ENCODE measurements around the gene GPR142.

Gene GPR142, protein sequence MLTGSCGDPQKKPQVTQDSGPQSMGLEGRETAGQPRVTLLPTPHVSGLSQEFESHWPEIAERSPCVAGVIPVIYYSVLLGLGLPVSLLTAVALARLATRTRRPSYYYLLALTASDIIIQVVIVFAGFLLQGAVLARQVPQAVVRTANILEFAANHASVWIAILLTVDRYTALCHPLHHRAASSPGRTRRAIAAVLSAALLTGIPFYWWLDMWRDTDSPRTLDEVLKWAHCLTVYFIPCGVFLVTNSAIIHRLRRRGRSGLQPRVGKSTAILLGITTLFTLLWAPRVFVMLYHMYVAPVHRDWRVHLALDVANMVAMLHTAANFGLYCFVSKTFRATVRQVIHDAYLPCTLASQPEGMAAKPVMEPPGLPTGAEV

DNA sequence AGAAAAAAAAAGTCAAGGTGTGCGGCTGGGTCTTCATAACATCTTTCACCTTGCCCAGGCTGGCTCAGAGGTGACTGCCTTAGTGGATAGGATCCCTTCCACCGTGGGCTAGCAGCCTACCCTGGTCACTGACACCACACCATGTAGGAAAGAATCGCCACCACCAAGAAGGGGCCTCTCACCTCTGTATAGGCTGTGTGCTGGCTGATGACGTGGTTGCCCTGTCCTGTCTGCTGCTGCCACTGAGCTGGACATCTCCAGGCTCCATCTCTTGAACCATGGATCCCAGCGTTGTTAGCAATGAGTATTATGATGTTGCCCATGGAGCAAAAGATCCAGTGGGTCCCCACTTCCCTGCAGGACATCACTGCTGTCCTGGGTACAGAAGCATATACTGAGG is at the start of gene GPR142:
TSS of gene GPR142 (plus strand) at position 301 of the 400 bp plus-strand sequence. CDS start 2,035 bp downstream, outside the sequence.
- Histone ChIP-seq H3K9me3 (ENCODE audit: low read depth, low read length) (no peaks in the 10 kb centered on the region), H3K36me3 (ENCODE audit: insufficient read depth, low read length) (no peaks in the 10 kb centered on the region), H3K4me3 (no peak within 1 kb of the TSS), H3K27ac (no peak within 1 kb of the TSS), H3K9ac (ENCODE audit: insufficient read length) (no peak within 1 kb of the TSS)
- no peak for DNase-seq (ENCODE audit: low read depth, low spot score)
- TF ChIP-seq POLR2AphosphoS5 (IDR thresholded peaks at IDR 0.05; ENCODE audit: borderline replicate concordance, low read depth, low read length) (no peak), FOXP2 (optimal IDR thresholded peaks at IDR 0.05; ENCODE audit: control extremely low read depth, extremely low read length, insufficient read depth) (no peak), EZH2 (IDR thresholded peaks at IDR 0.05) (no peak)

DNA sequence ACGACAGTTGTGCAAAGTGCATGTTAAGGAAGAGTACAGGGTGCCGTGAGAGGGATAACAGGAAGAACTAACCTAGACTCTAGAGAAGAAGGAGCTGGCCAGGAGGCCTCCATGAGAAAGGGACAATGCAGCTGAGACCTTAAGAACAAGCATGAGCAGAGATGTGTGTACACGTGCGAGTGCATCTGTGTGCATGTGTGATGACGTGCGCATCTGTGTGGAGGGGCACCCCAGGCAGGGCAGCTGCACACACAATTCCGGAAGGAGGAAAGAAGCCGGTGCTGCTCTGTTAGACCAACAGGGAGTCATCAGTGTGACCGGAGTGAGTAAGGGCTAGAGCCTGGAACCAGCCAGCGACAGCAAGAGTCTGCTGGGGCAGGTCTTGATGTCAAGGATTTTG is 48.9 kb upstream of the GPR142 start:
- no peaks in the 10 kb centered on the region for H3K36me3 ChIP-seq (ENCODE audit: insufficient read depth, low read length)
- no peak for TF ChIP-seq FOXP2 (optimal IDR thresholded peaks at IDR 0.05; ENCODE audit: control extremely low read depth, extremely low read length, insufficient read depth)
- TF ChIP-seq EZH2 (IDR thresholded peaks at IDR 0.05), result no peak
- no peak for TF ChIP-seq POLR2AphosphoS5 (IDR thresholded peaks at IDR 0.05; ENCODE audit: borderline replicate concordance, low read depth, low read length)
- no peak overlapping the region for H3K4me3 ChIP-seq
- H3K27ac ChIP-seq, result no peak overlapping the region
- H3K9ac ChIP-seq (ENCODE audit: insufficient read length), result no peak overlapping the region
- no peaks in the 10 kb centered on the region for H3K9me3 ChIP-seq (ENCODE audit: low read depth, low read length)
- no peak for DNase-seq (ENCODE audit: low read depth, low spot score)

DNA sequence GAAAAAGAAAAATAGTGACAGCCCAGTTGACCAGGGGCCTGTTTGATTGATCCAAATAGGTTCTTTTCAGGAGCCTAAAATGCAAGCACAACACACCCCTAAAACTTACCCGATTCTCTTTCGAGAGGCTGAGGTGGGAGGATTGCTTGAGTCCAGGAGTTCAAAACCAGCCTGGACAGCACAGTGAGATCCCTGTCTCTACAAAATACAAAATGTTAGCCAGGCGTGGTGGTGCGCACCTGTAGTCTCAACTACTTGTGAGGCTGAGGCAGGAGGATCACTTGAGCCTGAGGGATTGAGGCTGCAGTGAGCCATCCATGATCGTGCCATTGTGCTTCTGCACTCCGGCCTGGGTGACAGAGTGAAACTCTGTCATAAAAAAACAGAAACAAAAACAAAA is 42.8 kb upstream of the GPR142 start:
- DNase-seq (ENCODE audit: low read depth, low spot score), result no peak
- Histone ChIP-seq H3K27ac (no peak overlapping the region), H3K4me3 (no peak overlapping the region), H3K9ac (ENCODE audit: insufficient read length) (no peak overlapping the region), H3K9me3 (ENCODE audit: low read depth, low read length) (no peaks in the 10 kb centered on the region), H3K36me3 (ENCODE audit: insufficient read depth, low read length) (no peaks in the 10 kb centered on the region)
- TF ChIP-seq POLR2AphosphoS5 (IDR thresholded peaks at IDR 0.05; ENCODE audit: borderline replicate concordance, low read depth, low read length), result no peak
- TF ChIP-seq FOXP2 (optimal IDR thresholded peaks at IDR 0.05; ENCODE audit: control extremely low read depth, extremely low read length, insufficient read depth), result no peak
- no peak for TF ChIP-seq EZH2 (IDR thresholded peaks at IDR 0.05)

DNA sequence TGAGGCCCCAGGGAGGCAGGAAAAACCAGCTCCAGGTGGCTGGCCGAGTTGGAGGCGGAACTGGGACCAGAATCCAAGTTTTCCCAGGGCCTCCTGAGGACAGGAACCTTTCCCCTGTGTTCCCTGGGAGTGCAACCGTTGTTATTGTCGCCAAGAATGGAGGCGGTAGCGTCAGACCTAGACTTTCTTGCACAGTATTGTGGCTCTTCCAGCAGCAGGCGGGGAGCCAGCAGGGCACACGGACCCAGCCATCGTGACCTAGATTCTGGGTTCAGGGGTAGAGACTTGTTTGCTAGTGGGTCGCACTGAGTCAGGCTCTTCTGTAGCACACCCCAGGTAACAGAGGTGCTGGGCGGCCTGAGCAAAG is 41.9 kb upstream of the GPR142 start:
- Histone ChIP-seq H3K9me3 (ENCODE audit: low read depth, low read length) (no peaks in the 10 kb centered on the region), H3K9ac (ENCODE audit: insufficient read length) (no peak overlapping the region), H3K27ac (no peak overlapping the region), H3K4me3 (no peak overlapping the region), H3K36me3 (ENCODE audit: insufficient read depth, low read length) (no peaks in the 10 kb centered on the region)
- TF ChIP-seq EZH2 (IDR thresholded peaks at IDR 0.05), result no peak
- TF ChIP-seq FOXP2 (optimal IDR thresholded peaks at IDR 0.05; ENCODE audit: control extremely low read depth, extremely low read length, insufficient read depth), result no peak
- TF ChIP-seq POLR2AphosphoS5 (IDR thresholded peaks at IDR 0.05; ENCODE audit: borderline replicate concordance, low read depth, low read length), result no peak
- no peak for DNase-seq (ENCODE audit: low read depth, low spot score)

DNA sequence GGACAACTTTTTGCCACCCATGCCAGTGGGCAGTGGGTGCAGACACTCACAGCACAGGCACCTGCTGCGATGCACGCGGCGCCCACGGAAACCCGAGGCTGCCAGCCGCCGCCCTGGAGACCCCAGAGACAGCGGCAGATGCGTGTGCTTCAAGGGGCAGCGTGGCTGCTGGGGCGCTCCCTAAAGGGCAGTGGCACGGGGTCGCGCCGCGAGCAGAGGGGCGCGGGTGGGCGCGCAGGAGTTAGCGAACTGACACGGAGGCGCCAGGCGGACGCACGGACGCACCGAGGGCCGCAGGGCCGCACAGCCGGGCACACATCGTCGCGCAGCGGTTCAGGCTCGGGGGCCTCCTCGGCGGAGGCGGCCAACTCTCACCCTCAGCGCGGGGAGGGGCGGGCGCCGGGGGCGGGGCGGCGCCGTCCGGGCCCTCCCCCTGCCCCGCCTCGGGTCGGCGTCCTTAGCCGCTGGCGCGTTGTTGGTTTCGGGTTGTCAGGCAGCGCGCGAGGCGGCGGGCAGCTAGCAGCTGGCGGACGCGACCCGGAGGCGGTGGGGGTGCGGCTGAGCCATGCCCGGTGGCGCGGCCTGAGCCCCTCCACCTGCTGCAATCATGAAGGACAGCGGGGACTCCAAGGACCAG is 41.4 kb upstream of the GPR142 start, which contains the start of gene KIF19:
TSS of gene KIF19 (plus strand) at position 484 of the 637 bp plus-strand sequence. CDS start at position 608, 124 bp downstream.
- Histone ChIP-seq H3K36me3 (ENCODE audit: insufficient read depth, low read length) (no peaks in the 10 kb centered on the region), H3K27ac (no peak within 1 kb of the TSS), H3K9me3 (ENCODE audit: low read depth, low read length) (no peaks in the 10 kb centered on the region), H3K9ac (ENCODE audit: insufficient read length) (no peak within 1 kb of the TSS), H3K4me3 (peak within 1 kb of the TSS; percentile 65)
- DNase-seq (ENCODE audit: low read depth, low spot score), result no peak
- TF ChIP-seq POLR2AphosphoS5 (IDR thresholded peaks at IDR 0.05; ENCODE audit: borderline replicate concordance, low read depth, low read length), result no peak
- no peak for TF ChIP-seq FOXP2 (optimal IDR thresholded peaks at IDR 0.05; ENCODE audit: control extremely low read depth, extremely low read length, insufficient read depth)
- TF ChIP-seq EZH2 (IDR thresholded peaks at IDR 0.05), result peak; percentile 77

DNA sequence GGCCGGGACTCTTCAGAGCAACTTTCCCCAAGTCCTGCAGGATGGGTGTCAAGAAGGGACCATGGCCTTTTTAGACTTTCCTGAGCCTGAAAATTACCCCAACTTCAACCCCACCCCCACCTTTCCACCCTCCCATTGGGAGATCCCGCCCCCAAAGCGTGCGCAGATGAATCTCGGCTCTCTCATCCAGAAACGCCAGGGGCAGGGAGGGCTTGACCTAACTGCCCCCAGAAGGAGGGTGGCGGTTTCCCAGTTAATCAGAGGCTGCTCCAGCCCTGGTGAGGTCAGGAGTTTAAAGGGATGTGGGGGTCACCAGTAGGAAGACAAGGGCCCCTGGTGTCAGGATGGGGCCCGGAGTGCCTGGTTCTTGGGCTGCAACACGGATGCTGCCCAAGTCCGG is 40.8 kb upstream of the GPR142 start:
- Histone ChIP-seq H3K4me3 (peak overlapping the region; percentile 65), H3K27ac (no peak overlapping the region), H3K9me3 (ENCODE audit: low read depth, low read length) (no peaks in the 10 kb centered on the region), H3K36me3 (ENCODE audit: insufficient read depth, low read length) (no peaks in the 10 kb centered on the region), H3K9ac (ENCODE audit: insufficient read length) (no peak overlapping the region)
- TF ChIP-seq EZH2 (IDR thresholded peaks at IDR 0.05) (no peak), FOXP2 (optimal IDR thresholded peaks at IDR 0.05; ENCODE audit: control extremely low read depth, extremely low read length, insufficient read depth) (no peak), POLR2AphosphoS5 (IDR thresholded peaks at IDR 0.05; ENCODE audit: borderline replicate concordance, low read depth, low read length) (no peak)
- no peak for DNase-seq (ENCODE audit: low read depth, low spot score)

DNA sequence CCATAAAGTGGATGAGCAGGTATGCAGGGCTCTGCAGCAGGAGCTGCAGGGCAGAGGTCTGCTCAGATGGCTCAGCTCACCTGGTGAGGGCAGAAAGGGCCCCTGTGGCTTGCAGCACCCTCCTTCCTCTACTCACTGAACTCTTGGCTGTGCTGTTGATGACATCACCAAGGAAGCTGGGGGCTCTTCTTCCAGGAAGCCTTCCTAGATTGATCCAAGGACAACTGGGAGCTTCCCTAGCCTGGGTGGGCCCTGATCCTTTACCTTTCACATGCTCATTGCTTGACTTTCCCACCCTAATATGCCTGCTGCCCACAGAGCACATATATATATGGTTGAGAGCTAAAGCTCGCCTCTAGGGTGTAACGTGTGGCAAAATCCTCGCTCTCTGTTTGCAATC is 38.8 kb upstream of the GPR142 start:
- H3K9me3 ChIP-seq (ENCODE audit: low read depth, low read length), result no peaks in the 10 kb centered on the region
- no peaks in the 10 kb centered on the region for H3K36me3 ChIP-seq (ENCODE audit: insufficient read depth, low read length)
- TF ChIP-seq POLR2AphosphoS5 (IDR thresholded peaks at IDR 0.05; ENCODE audit: borderline replicate concordance, low read depth, low read length), result no peak
- no peak for TF ChIP-seq FOXP2 (optimal IDR thresholded peaks at IDR 0.05; ENCODE audit: control extremely low read depth, extremely low read length, insufficient read depth)
- no peak for TF ChIP-seq EZH2 (IDR thresholded peaks at IDR 0.05)
- no peak overlapping the region for H3K27ac ChIP-seq
- H3K9ac ChIP-seq (ENCODE audit: insufficient read length), result no peak overlapping the region
- no peak overlapping the region for H3K4me3 ChIP-seq
- DNase-seq (ENCODE audit: low read depth, low spot score), result no peak

DNA sequence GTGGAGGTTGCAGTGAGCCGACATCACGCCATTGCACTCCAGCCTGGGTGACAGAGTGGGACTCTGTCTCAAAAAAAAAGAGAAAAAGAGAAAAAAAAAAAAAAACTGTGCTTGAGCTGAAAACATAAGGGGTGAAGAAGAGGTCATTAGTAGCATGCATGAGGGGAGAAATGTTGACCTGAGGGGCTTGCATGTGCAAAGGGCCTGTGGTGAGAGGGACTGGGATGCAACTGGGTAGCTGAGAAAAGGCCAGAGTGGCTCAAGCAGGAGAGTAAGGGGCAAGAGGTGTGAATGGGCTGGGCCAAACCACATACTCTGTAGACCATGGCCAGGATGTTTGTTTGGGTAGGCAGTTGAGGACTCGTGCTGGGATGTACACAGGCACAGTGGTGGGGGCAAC is 37.9 kb upstream of the GPR142 start:
- no peaks in the 10 kb centered on the region for H3K9me3 ChIP-seq (ENCODE audit: low read depth, low read length)
- no peak overlapping the region for H3K4me3 ChIP-seq
- H3K9ac ChIP-seq (ENCODE audit: insufficient read length), result no peak overlapping the region
- H3K27ac ChIP-seq, result no peak overlapping the region
- no peak for DNase-seq (ENCODE audit: low read depth, low spot score)
- TF ChIP-seq POLR2AphosphoS5 (IDR thresholded peaks at IDR 0.05; ENCODE audit: borderline replicate concordance, low read depth, low read length) (no peak), FOXP2 (optimal IDR thresholded peaks at IDR 0.05; ENCODE audit: control extremely low read depth, extremely low read length, insufficient read depth) (no peak), EZH2 (IDR thresholded peaks at IDR 0.05) (no peak)
- no peaks in the 10 kb centered on the region for H3K36me3 ChIP-seq (ENCODE audit: insufficient read depth, low read length)

Data from SK-N-MC (cell line).